Right lobe of liver (tissue), 4 donors: ENCODE measurements around the gene SGSM2.

Source experiments
- CTCF ChIP-seq, 4 donors: fragments of 200-600 bp in 3 of 4; fragments of 450-650 bp in 1 of 4; IDR thresholded peaks; one replicate each; pipeline versions ENCODE4 v1.5.1 to v1.8.0; 2016 to 2022; ENCODE audit warnings: antibody characterized with exemption in 4 of 4, mild to moderate bottlenecking in 2 of 4
- POLR2A ChIP-seq: fragments of 450-650 bp; IDR thresholded peaks from one replicate; pipeline ENCODE4 v1.6.1; 2017; ENCODE audit warnings: antibody characterized with exemption, mild to moderate bottlenecking
- donor health status: DM: no; HTN: no; CAD: no.
- donor health status: DM: no; HTN: no; CAD: no.
- donor health status: DM: no; HTN: yes; CAD: no.

- peak in 1 of 4 donors; percentile 4 for TF ChIP-seq CTCF (IDR thresholded peaks at IDR 0.05)
- TF ChIP-seq POLR2A, result no peak
Observed at GRCh38 chr17:2421315-2422147, 84.2 kb downstream of the SGSM2 start.
